HEK293T (cell line): ENCODE measurements around the gene GALNT18.

Experiments
- CTCF ChIA-PET: fragments of 350-600 bp; formaldehyde crosslinking; extraction: SDS; loops from one replicate; lab custom pipeline; 2021; ENCODE audit warnings: antibody characterized with exemption, inconsistent platforms; lab: Yijun Ruan, JAX
- POLR2A ChIA-PET: fragments of 350-600 bp; formaldehyde crosslinking; extraction: SDS; loops from one replicate; lab custom pipeline; 2020; ENCODE audit warnings: antibody characterized with exemption, inconsistent platforms; lab: Yijun Ruan, JAX
- DNase-seq: peaks from one replicate; pipeline ENCODE4 v3.0.0; 2012; ENCODE audit warnings: mixed read lengths; ENCODE audit errors: extremely low spot score
- ARNT ChIP-seq: fragments of 450-650 bp; IDR thresholded peaks from 2 replicates; pipeline ENCODE4 v1.6.1; 2017; ENCODE audit warnings: mild to moderate bottlenecking
- BHLHE40 ChIP-seq: fragments of 450-650 bp; IDR thresholded peaks from 2 replicates; pipeline ENCODE4 v1.6.1; 2016; ENCODE audit warnings: mild to moderate bottlenecking, moderate library complexity, borderline replicate concordance
- CTBP1 ChIP-seq: fragments of 450-650 bp; IDR thresholded peaks from 2 replicates; pipeline ENCODE4 v1.6.1; 2016; ENCODE audit warnings: borderline replicate concordance
- ELF4 ChIP-seq: fragments of 450-650 bp; IDR thresholded peaks from 2 replicates; pipeline ENCODE4 v1.6.1; 2017; ENCODE audit warnings: antibody characterized with exemption
- FOXA1 ChIP-seq: fragments of 450-650 bp; IDR thresholded peaks from 2 replicates; pipeline ENCODE4 v1.6.1; 2016; ENCODE audit warnings: mild to moderate bottlenecking
- FOXK2 ChIP-seq: fragments of 450-650 bp; IDR thresholded peaks from 2 replicates; pipeline ENCODE4 v1.6.1; 2016; ENCODE audit warnings: mild to moderate bottlenecking
- FOXM1 ChIP-seq: fragments of 450-650 bp; IDR thresholded peaks from 2 replicates; pipeline ENCODE4 v1.6.1; 2017; ENCODE audit warnings: mild to moderate bottlenecking, borderline replicate concordance
- HDGF ChIP-seq: fragments of 450-650 bp; IDR thresholded peaks from 2 replicates; pipeline ENCODE4 v1.6.1; 2017; ENCODE audit warnings: antibody characterized with exemption, borderline replicate concordance
- L3MBTL2 ChIP-seq: fragments of 450-650 bp; conservative IDR thresholded peaks from 2 replicates; pipeline ENCODE4 v1.6.1; 2016; ENCODE audit warnings: mild to moderate bottlenecking
- LEF1 ChIP-seq: fragments of 450-650 bp; IDR thresholded peaks from 2 replicates; pipeline ENCODE4 v1.6.1; 2017; ENCODE audit warnings: mild to moderate bottlenecking, borderline replicate concordance
- NFRKB ChIP-seq: fragments of 450-650 bp; IDR thresholded peaks from 2 replicates; pipeline ENCODE4 v1.6.1; 2016; ENCODE audit warnings: mild to moderate bottlenecking, moderate library complexity
- PKNOX1 ChIP-seq: fragments of 450-650 bp; IDR thresholded peaks from 2 replicates; pipeline ENCODE4 v1.6.1; 2016
- SP1 ChIP-seq: fragments of 450-650 bp; IDR thresholded peaks from 2 replicates; pipeline ENCODE4 v1.6.1; 2017
- SUZ12 ChIP-seq: fragments of 450-650 bp; IDR thresholded peaks from 2 replicates; pipeline ENCODE4 v1.6.1; 2016; ENCODE audit warnings: mild to moderate bottlenecking
- TARDBP ChIP-seq: fragments of 450-650 bp; IDR thresholded peaks from 2 replicates; pipeline ENCODE4 v1.6.1; 2016
- ZNF384 ChIP-seq: fragments of 450-650 bp; IDR thresholded peaks from 2 replicates; pipeline ENCODE4 v1.6.1; 2016

The GALNT18 gene

DNA sequence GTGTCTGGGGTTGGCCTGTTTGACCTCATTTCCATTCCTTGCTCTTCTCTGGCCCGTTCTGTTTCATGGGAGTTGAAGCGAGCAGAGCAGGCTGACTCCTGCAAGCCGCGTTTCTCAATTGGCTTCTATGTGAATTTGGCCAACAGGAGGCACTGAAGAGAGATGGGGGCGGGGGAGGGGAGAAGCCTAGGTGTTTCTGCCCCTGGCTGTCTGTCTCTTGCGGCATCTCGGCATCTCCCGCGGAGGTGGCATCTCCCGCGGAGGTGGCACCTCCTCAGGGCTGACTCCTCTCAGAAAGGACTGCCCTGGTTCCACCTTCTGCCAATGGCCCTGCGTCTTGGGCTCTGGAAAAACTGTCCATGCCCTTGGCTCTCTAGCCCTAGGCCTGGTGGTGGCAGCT lies 143.1 kb downstream of the GALNT18 start:
- ChIA-PET POLR2A (no interaction called here), CTCF (no interaction called here)
- DNase-seq, result no peak
- TF ChIP-seq SP1 (no peak), NFRKB (no peak), HDGF (no peak), CTBP1 (no peak), PKNOX1 (no peak), FOXA1 (no peak), FOXM1 (no peak), SUZ12 (no peak), FOXK2 (no peak), BHLHE40 (no peak)

DNA sequence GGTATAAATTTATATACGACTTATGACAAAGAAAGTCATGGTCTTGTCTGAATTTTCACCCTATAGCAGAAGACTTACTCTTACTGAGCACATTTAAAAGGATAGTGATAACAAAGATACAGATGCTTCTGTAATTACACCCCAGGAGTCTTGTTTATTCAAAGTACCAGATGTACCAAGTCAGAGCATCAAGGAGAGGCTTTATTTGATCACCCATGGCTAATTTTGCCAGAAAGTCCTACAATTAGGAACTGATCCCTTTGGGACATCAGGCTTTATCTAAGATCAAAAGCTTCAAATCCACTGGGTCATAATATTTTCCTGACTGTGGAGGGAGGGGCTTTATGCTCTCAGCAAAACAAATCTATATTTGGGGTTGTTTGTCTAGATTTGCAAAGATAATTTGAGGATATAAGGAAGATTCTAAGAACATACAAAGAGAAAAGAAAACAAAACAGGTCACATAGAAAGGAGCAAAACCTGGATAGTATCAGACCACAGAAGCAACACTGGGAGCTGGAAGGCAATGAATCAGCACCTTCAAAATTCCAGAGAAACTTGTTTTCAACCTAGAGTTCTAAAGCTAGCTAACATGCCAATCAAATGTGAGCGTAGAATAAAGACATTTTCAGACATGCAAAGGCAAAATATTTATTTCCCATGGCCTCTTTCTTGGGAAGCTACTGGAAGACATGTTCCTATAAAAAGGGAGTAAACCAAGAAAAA lies 143.9 kb downstream of the GALNT18 start:
- ChIA-PET CTCF (interaction anchor here (0.6 kb wide), 1 partner anchor 250 kb away, joined by 3 read pairs; no protein-coding TSS in a partner anchor), POLR2A (no interaction called here)

DNA sequence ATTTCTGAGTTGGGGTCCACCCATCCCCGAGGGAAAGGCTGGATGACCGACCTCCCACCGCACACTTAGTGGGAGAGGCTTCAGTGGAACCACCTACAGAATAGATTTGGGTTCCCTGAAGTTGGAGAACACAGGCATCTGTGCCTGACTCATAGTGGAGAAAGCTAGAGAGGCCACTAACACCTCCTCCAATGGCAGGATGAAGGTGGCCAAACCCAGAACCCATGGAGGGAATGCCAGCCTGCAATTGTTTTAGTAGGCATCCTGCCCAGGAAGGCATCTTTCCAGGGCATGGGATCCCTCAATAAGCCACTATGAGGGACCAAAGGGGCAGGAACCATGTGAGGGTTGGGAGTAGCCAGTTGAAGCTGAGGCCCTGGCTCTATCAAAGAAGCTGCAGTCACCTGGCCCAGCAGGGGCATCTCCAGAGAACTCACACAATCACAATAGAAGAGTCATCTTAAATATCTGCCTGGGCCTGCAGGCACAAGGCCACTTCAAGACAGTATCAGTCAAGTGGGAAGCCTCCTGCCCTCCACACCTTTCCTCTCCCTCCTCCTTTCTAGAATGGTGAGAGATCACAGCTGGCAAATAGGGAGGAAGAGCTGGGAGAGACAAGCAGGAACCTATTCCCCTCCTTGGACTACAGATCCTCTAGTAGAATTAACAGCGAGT lies 144.7 kb downstream of the GALNT18 start:
- ChIA-PET CTCF (interaction anchor here (0.6 kb wide), 1 partner anchor 251 kb away, joined by 3 read pairs; no protein-coding TSS in a partner anchor), POLR2A (no interaction called here)
- TF ChIP-seq LEF1 (no peak), CTBP1 (no peak), L3MBTL2 (no peak), FOXM1 (no peak), FOXK2 (no peak), BHLHE40 (no peak), HDGF (no peak), NFRKB (no peak), ZNF384 (no peak), SP1 (no peak), SUZ12 (no peak), PKNOX1 (no peak), FOXA1 (no peak), ELF4 (no peak), ARNT (no peak), TARDBP (no peak)
- DNase-seq, result no peak

More for the DNA sequence above, 143.9 kb downstream of the GALNT18 start:
- DNase-seq, result no peak
- no peak for TF ChIP-seq LEF1
- TF ChIP-seq FOXA1, result no peak
- no peak for TF ChIP-seq TARDBP

- no peak for DNase-seq
- TF ChIP-seq ARNT, result no peak
- no peak for TF ChIP-seq PKNOX1
- no peak for TF ChIP-seq TARDBP
- TF ChIP-seq SUZ12, result no peak
- no peak for TF ChIP-seq FOXA1
- ChIA-PET POLR2A (no interaction called here), CTCF (interaction anchor here (0.7 kb wide), 1 partner anchor 26 kb away, joined by 3 read pairs; no protein-coding TSS in a partner anchor)
These were observed 145.3 kb downstream of the GALNT18 start for GRCh38 chr11:11476499-11476898.

GRCh38 chr11:11472106-11472505 lies 149.7 kb downstream of the GALNT18 start:
- ChIA-PET CTCF (interaction anchor here (0.7 kb wide), 1 partner anchor 11 kb away, joined by 3 read pairs; no protein-coding TSS in a partner anchor), POLR2A (no interaction called here)
- no peak for DNase-seq
- no peak for TF ChIP-seq SUZ12
- no peak for TF ChIP-seq FOXK2
- TF ChIP-seq HDGF, result no peak
- TF ChIP-seq PKNOX1, result no peak
- no peak for TF ChIP-seq ELF4
- TF ChIP-seq L3MBTL2, result no peak
- no peak for TF ChIP-seq FOXM1
- no peak for TF ChIP-seq TARDBP
- no peak for TF ChIP-seq ARNT
- TF ChIP-seq BHLHE40, result no peak
- TF ChIP-seq FOXA1, result no peak
- no peak for TF ChIP-seq CTBP1
